Esophagus squamous epithelium (tissue), 4 donors: ENCODE measurements around the gene ZNF747.

Experiments used
- POLR2A ChIP-seq, 4 donors: fragments of 450-650 bp; IDR thresholded peaks; one replicate each; pipeline ENCODE4 v1.6.1; 2017; ENCODE audit warnings: antibody characterized with exemption in 4 of 4, mild to moderate bottlenecking in 4 of 4, moderate library complexity in 3 of 4
- TF ChIP-seq, protein P1 (sequence below), 6 experiments: fragments of 450-650 bp in 4 of 6; fragments of 200-600 bp in 2 of 6; sonication (generic) in 2 of 6; IDR thresholded peaks; one replicate each; pipeline ENCODE4 v1.5.1; 2016 to 2019; ENCODE audit warnings: antibody characterized with exemption in 6 of 6, mild to moderate bottlenecking in 4 of 6, moderate library complexity in 4 of 6

DNA sequence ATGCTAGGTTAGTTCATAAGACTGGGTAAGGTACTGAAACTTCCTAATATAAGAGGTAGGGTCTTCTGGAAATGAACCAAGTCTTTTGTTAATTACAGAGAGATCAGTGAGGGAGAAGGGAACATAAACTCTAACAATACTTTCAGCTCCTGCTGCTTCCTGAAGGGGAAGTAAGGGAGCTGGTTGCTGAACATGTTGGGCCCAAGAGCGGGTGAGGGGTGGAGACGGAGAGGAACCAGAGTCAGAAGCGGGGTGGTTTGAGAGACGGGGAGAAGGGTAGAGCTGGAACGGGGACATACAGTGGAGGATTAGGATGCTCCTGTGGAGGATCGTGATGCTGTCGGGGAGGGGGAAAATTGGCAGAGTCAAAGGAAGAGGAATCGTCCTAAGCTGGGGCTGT, 11.5 kb upstream of the ZNF747 start:
- TF ChIP-seq, protein P1, sequence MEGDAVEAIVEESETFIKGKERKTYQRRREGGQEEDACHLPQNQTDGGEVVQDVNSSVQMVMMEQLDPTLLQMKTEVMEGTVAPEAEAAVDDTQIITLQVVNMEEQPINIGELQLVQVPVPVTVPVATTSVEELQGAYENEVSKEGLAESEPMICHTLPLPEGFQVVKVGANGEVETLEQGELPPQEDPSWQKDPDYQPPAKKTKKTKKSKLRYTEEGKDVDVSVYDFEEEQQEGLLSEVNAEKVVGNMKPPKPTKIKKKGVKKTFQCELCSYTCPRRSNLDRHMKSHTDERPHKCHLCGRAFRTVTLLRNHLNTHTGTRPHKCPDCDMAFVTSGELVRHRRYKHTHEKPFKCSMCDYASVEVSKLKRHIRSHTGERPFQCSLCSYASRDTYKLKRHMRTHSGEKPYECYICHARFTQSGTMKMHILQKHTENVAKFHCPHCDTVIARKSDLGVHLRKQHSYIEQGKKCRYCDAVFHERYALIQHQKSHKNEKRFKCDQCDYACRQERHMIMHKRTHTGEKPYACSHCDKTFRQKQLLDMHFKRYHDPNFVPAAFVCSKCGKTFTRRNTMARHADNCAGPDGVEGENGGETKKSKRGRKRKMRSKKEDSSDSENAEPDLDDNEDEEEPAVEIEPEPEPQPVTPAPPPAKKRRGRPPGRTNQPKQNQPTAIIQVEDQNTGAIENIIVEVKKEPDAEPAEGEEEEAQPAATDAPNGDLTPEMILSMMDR (IDR thresholded peaks at IDR 0.05), result no peak
- TF ChIP-seq POLR2A (IDR thresholded peaks at IDR 0.05), result no peak
